NT2/D1 (cell line): ENCODE results near the gene ADAMTS4.

Experiments
- SUZ12 ChIP-seq: IDR thresholded peaks from 2 replicates; pipeline ENCODE4 v1.6.1; 2011; ENCODE audit not compliant: insufficient read length, insufficient read depth; ENCODE audit errors: extremely low read depth
- YY1 ChIP-seq: IDR thresholded peaks from 2 replicates; pipeline ENCODE4 v1.6.1; 2011; ENCODE audit not compliant: insufficient read length, insufficient read depth
- ZNF274 ChIP-seq: IDR thresholded peaks from 2 replicates; pipeline ENCODE4 v1.6.1; 2011; ENCODE audit warnings: mild to moderate bottlenecking, low read depth, low read length

GRCh38 chr1:161215076-161215475 is 16.2 kb upstream of the ADAMTS4 start, which contains the start of gene FCER1G:
- TF ChIP-seq ZNF274 (no peak), YY1 (no peak), SUZ12 (no peak)
